ENCODE data around the gene URGCP. TPM values are rescaled to one million over a fixed set of nuclear protein-coding genes. Genes with fewer than 3 reads are reported as not detected.

The URGCP gene
- total RNA-seq (2021) (18.3 to 20.2 TPM (median 19.5 TPM) in 3 replicates), Bru-seq, nascent RNA (percentile 65 among the genes with signal in this experiment)
- long read RNA-seq, experiment 1, full-length matches to known transcripts, result 59 of 78 reads
- long read RNA-seq, experiment 1, partial matches to known transcripts, result 2 of 78 reads
- long read RNA-seq, experiment 1, other reads (novel, unspliced or antisense), result 17 of 78 reads
- long read RNA-seq, experiment 2, full-length matches to known transcripts, result 6 of 21 reads
- long read RNA-seq, experiment 2, partial matches to known transcripts, result 0 of 21 reads
- long read RNA-seq, experiment 2, other reads (novel, unspliced or antisense), result 15 of 21 reads
- long read RNA-seq, experiment 3, full-length matches to known transcripts, result 1 of 5 reads
- long read RNA-seq, experiment 3, partial matches to known transcripts, result 0 of 5 reads
- long read RNA-seq, experiment 3, other reads (novel, unspliced or antisense), result 4 of 5 reads

- H3K4me1 Mint-ChIP-seq, result peaks cover 40% of the 10 kb centered on the region
- peak within 1 kb of the TSS; percentile 88 for H3K4me3 Mint-ChIP-seq
- peak; percentile 79 for TF ChIP-seq ZNF423 (CRISPR knock-in tag; IDR thresholded peaks at IDR 0.05)
- 0 out of 2 replicates have a peak, but pooled peaks have one; percentile 36 for TF ChIP-seq MAX (CRISPR knock-in tag; IDR thresholded peaks at IDR 0.05)
- no peak for TF ChIP-seq FOXJ3 (CRISPR knock-in tag; IDR thresholded peaks at IDR 0.05; ENCODE audit: borderline replicate concordance)
- H3K27ac Mint-ChIP-seq, result peak within 1 kb of the TSS; percentile 90
- no peaks in the 10 kb centered on the region for H3K9me3 Mint-ChIP-seq
- ATAC-seq, result peak; percentile 63
- no peaks in the 10 kb centered on the region for H3K27me3 Mint-ChIP-seq (ENCODE audit: low read depth)
- CTCF ChIA-PET, result interaction anchor here (0.6 to 1.8 kb wide), 3 partner anchors 36 to 59 kb away, joined by 3 to 9 read pairs (median 6); no protein-coding TSS in a partner anchor
- peak; percentile 64 for DNase-seq (ENCODE audit: low spot score)
- H3K36me3 Mint-ChIP-seq, result no peaks in the 10 kb centered on the region
- POLR2A ChIA-PET, result interaction anchor here (1.2 kb wide), 1 partner anchor 37 kb away, joined by 4 read pairs; no protein-coding TSS in a partner anchor
These were observed at the start of gene URGCP for GRCh38 chr7:43906331-43907010. URGCP (minus strand) TSS chr7:43906596; CDS start chr7:43906575, 21 bp downstream.

- Mint-ChIP-seq H3K36me3 (peaks cover 7% of the 10 kb centered on the region), H3K27ac (no peak overlapping the region), H3K4me3 (no peak overlapping the region), H3K27me3 (ENCODE audit: low read depth) (no peaks in the 10 kb centered on the region; the same call in 1 of the 2 replicates), H3K4me1 (peaks cover 9% of the 10 kb centered on the region), H3K9me3 (peaks cover 17% of the 10 kb centered on the region)
- TF ChIP-seq USF2 (CRISPR knock-in tag; IDR thresholded peaks at IDR 0.05), result no peak
- no peak for TF ChIP-seq CBFB (CRISPR knock-in tag; IDR thresholded peaks at IDR 0.05; ENCODE audit: low read depth)
- CTCF ChIA-PET, result no interaction called here
- ATAC-seq (no peak), DNase-seq (ENCODE audit: low spot score) (no peak)
- POLR2A ChIA-PET, result no interaction called here
These were observed 49.6 kb upstream of the URGCP start for GRCh38 chr7:43956027-43956426.

GRCh38 chr7:43954524-43955228 lies 48.3 kb upstream of the URGCP start:
- peak; percentile 45 for DNase-seq (ENCODE audit: low spot score)
- no peaks in the 10 kb centered on the region; the same call in 1 of the 2 replicates for H3K27me3 Mint-ChIP-seq (ENCODE audit: low read depth)
- peak; percentile 98 for ATAC-seq
- no peak overlapping the region for H3K4me3 Mint-ChIP-seq
- ChIA-PET CTCF (interaction anchor here (0.6 to 2.4 kb wide), 14 partner anchors 10 to 498 kb away, joined by 3 to 14 read pairs (median 3); partner anchors contain the start of genes MRPS24 and STK17A), POLR2A (no interaction called here)
- TF ChIP-seq E2F5 (CRISPR knock-in tag; IDR thresholded peaks at IDR 0.05), result no peak
- TF ChIP-seq HMGXB4 (CRISPR knock-in tag; IDR thresholded peaks at IDR 0.05), result no peak
- no peak for TF ChIP-seq AFF4 (CRISPR knock-in tag; IDR thresholded peaks at IDR 0.05; ENCODE audit: borderline replicate concordance)
- no peak for TF ChIP-seq ARID4B (CRISPR knock-in tag; IDR thresholded peaks at IDR 0.05; ENCODE audit: borderline replicate concordance)
- no peak for TF ChIP-seq SOX15 (CRISPR knock-in tag; IDR thresholded peaks at IDR 0.05)
- TF ChIP-seq JAZF1 (CRISPR knock-in tag; IDR thresholded peaks at IDR 0.05), result no peak
- H3K36me3 Mint-ChIP-seq, result peaks cover 7% of the 10 kb centered on the region
- H3K9me3 Mint-ChIP-seq, result peaks cover 8% of the 10 kb centered on the region
- peaks cover 9% of the 10 kb centered on the region for H3K4me1 Mint-ChIP-seq
- H3K27ac Mint-ChIP-seq, result 0 out of 2 replicates have a peak overlapping the region, but pooled peaks have one; percentile 1

All from WTC11 (cell line).